Activated CD4-positive, alpha-beta T cell treated with anti-CD3 and anti-CD28 coated beads, Interleukin-2, amount 50 U/mL, for 48 hours (primary cell): Measurements from ENCODE around the gene GPR39.
"Not testable (repeated sequence)": the region's sequence is repeated elsewhere in the genome, so short reads cannot be mapped to it uniquely, and the experiment has no call there.

Experiments
- DNase-seq, 2 experiments: peaks; one replicate each; pipeline ENCODE4 v3.0.0-alpha.2; 2020

The GPR39 gene

GRCh38 chr2:132503701-132504100 is 87.1 kb downstream of the GPR39 start:
- no peak for DNase-seq

DNA sequence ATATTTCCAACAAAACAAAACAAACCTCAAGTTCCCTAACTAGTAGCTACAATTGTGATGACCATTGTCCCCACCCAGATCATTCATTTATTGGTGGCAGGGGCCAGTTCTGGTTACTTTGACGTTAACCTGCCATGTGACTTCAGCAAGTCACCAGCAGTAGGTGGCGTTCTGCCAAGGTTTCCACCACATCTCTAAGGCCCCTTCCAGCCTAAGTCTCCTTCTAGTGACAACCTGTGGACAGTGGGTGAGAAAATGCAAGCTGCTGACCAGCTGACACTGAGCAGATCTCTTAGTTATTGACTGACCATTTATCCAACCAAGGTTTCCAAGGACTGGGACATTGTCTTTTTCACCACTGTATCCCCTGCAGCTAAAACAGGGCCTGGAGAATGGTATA is 98.4 kb downstream of the GPR39 start:
- DNase-seq: no peak

DNA sequence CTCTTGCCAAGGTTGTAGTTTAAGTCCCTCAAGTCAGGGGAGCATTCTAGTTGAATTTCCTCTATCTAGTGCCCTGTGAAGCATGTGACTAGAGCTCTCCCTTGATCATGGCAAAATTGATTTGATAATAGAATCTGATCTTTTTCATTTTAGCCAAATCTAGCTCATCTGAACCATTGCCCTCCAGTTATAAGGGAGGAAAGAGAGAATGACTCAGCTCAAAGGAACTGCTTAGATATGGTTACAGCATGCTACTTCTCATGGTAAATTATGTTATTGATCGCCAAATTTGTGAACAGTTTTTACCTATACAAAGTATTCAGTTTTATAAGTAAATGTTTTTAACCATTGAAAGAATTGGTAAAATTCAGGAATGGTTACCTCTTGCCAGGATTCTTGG is 100.8 kb downstream of the GPR39 start:
- no peak for DNase-seq

GRCh38 chr2:132518302-132518701 is 101.7 kb downstream of the GPR39 start:
- no peak for DNase-seq

GRCh38 chr2:132519566-132519965 is 103.0 kb downstream of the GPR39 start:
- no peak for DNase-seq

- DNase-seq: no peak
Measured at GRCh38 chr2:132521341-132521740, 104.7 kb downstream of the GPR39 start.

GRCh38 chr2:132522901-132523300 is 106.3 kb downstream of the GPR39 start:
- DNase-seq: no peak

- not testable (repeated sequence) for DNase-seq
Measured at GRCh38 chr2:132537061-132537460, 120.5 kb downstream of the GPR39 start.

- DNase-seq: no peak
Measured at GRCh38 chr2:132538331-132538855, 121.8 kb downstream of the GPR39 start.

DNA sequence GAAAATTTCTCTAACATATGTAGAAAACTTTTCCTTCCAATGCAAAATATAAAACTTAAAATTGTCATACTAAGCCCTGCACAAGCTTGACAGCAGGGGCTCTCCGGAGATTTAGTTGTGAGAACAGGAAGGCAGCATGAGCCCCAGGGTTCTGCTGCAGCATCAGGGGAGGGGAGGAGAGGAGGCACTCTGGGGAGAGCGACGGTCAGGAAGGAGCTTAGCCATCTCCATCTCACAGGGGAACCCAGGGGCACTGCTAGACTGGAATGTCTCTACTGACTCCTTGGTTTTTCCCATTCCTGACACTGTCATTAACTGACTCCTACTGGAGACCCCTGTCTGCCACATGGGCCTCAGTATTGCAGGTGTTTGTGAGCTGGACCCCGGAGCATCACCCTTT is 123.6 kb downstream of the GPR39 start:
- no peak for DNase-seq

DNA sequence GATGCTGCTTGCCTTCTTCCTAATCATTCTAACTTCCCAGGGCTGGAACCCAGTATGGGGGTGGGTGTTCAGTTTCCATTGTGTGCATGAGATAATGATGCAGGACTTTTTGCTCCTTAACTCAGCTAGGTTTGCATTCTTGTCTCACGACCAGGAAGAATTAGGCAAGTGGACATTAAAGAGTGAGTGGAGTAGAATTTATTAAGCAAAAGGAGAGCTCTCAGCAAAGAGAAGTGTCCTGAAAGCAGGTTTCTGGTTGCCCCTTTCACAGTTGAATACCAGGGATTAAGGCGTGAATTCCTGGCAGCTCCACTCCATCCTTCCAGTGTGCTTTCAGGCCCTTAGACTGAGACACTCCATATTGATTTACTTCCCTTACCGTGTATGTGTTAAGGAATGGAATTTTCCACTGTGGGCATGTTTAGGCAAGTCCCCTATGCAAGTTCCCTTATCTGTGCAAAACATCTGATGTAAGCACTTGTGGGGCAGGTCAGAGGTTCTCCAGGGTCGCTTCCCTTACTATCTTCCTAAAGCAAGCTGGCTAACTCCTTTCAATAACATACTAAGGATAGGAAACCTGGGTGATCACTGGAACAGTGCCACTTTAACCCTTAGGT is 126.5 kb downstream of the GPR39 start:
- no peak for DNase-seq

DNA sequence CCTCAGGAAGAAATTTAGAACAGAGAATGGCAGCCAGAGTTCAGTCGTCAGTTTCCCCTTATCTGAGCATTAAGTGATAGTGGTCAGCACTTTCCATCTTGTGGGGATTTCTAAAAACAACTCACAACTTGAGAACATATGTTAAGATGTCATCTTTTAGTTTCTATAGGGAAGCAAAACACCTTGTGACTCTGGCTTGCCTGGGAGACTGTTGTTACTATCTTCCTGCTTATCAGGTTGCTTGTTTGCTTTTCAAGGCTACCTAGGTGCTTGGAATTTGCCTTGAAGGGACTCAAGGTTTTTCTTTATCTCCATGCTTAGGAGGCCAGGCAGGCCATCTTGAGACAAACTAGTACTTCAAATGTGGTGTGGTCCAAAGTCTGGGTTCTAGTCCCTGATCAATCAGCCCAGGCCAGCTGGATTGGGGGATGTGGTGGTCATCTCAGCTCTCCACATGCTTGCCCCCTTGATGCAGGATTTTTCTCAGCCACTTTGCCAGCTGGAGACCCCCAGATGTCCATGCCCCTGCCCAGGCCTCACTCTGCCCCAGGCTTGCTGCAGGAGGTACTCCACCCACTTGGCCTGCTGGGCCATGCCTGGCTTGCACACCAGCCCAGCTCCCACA is 127.5 kb downstream of the GPR39 start:
- no peak for DNase-seq

DNA sequence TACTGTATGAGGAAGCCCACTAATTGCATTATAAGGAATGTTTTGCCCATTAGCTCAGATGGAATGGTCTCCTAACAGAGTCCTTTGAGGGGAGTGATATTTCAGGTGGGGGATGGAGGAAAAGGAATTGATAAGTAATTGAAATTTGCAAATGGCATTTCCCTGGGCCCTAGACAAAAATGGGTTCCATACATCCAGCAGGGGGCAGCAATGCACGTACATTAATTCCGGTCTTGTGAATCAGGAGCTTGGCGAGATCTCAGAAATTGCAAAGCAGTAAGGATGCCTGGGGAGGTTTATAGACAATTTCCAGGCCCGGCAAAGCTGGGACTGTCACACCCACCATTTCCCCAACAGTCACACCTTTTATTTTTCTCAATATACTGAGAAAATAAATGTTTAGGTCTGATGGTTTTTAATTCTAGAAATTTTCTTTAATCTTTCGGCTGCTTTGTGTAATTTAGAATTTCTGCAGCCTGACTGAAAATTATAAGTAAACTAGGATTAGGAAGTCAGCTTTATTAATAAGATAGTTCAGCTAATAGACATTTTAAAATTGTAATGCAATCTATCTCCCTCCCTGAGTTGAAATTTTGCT is 130.6 kb downstream of the GPR39 start:
- peak; percentile 48 to 68 for DNase-seq

DNA sequence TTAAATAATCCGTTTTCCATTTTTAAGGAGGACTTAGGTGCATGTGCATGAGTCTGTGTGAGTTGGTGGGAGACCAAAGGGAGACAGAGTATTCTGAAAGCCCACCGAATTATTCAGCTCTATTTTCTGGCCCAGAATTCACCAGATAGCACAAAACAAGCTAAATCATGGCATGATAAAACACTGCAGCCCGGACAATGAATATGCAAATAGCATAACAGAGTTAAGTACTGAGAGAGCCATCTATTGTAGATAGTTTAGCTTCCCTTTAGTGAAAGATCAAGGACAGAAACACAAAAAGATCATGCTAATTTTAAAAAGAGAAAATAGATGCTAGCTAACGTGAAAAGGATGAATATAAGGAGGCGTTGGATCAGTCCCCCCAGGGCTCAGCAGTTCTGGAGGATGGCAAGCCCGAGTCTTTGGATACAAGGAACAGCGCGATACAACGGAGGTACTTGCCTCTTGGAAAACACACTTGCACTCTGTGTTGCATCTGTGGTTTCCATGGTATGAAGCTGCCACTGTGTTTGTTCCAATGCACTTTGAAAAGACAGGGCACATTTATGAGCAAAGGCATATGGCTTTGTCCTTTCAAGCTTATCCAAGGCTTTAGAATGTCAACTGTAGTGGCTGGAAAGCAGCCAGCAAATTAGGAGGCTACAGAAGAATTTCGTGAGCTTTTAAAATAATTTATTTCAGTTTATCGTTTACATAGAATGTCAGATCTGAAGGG is 133.5 kb downstream of the GPR39 start:
- DNase-seq: no peak

- no peak for DNase-seq
Measured at GRCh38 chr2:132550946-132551345, 134.3 kb downstream of the GPR39 start.

DNA sequence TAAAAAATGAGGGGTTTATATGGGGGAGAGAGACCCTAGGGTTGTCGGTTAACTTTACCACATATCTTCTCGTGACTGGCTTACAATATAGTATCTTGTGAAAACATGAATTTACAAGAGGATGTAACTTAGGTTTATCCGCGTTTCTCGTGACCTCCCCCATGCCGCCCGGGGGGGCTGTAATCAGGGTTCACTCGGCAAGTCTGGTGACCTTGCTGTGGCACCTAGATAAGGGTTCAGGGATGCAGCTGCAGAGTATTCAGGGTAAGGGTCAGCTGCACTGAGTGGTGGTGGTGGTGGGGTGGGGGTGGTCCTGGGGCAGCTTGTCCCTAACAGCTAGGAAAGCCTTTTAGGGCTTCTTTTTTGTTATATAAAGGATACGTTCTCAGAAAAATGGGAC is 141.1 kb downstream of the GPR39 start:
- DNase-seq: no peak

- no peak for DNase-seq
Measured at GRCh38 chr2:132559326-132559725, 142.7 kb downstream of the GPR39 start.

DNA sequence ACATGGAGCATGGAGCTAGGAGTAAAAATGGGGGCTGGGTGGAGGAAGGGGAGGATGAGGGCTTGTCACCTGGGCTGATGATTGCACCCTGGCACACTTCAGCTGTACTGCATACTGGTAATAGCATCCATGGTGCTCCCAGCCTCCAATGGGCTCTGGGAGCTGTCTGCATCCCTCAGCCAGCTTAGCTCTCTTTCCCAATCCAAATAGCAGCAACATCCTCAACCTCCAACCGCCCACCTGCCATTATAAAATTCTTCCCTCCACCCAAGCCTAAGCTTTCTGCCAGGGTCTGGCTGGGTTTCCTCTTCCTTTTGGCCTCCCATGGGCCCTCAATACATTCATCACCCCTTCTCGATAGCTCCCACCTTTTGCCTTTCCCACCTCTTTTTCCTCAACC is 143.3 kb downstream of the GPR39 start:
- DNase-seq: no peak

- no peak for DNase-seq
Measured at GRCh38 chr2:132560562-132560961, 144.0 kb downstream of the GPR39 start.

DNA sequence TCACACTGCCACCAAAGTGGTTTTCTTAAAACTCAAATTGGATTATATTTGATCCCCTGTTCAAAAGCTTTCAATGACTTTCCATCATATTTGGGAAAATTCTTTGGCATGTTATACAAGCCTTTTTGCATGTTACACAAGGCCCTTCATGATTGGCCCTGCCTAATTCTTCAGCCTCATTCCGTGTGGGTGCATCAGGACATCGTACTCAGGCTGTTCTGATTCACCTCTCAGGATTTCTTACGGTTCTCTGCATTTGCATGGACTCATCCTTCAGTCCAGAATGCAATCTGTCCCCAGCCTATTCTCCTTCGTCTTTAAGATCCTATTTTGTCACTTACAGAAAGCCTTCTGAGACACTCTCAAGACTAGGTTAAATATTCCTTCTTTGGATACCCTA is 145.6 kb downstream of the GPR39 start:
- no peak for DNase-seq

GRCh38 chr2:132564065-132564464 is 147.5 kb downstream of the GPR39 start:
- no peak for DNase-seq

DNA sequence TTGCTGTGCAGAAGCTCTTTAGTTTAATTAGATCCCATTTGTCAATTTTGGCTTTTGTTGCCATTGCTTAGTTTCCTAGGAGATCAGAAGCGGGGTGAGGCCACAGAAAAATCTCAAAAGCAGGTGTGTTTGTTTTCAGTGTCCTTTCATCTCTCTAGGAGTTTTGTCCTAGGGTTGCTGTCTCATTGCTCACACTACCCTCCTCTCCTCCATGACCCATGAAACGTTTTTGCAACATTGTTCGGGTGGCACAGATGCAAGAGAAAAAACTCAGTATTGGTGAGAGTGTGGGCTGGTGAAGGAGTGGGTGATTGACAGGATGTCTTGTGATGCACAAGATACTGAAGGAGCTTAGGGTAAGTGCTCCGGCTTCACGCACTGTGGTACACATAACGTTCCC is 149.8 kb downstream of the GPR39 start:
- DNase-seq: no peak

GRCh38 chr2:132567682-132568081 is 151.1 kb downstream of the GPR39 start:
- no peak for DNase-seq

DNA sequence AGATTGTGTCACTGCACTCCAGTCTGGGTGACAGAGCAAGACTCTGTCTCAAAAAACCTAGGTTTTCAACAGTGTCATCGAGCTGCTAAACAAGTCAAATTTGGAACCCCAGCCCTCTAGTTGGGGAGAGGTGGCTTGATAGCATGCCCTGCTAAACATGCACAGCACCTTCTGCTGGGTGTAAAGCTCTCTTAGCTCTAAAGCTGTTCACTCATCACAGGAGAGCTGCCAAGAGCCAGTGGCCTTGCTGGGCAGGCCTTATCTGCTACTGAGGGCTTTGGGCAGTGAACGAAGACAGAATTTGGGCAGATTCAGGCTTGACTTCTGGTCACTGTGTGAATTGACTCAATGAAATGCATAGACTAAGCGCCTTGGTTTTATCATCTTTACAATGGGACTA is 152.1 kb downstream of the GPR39 start:
- DNase-seq: no peak
